Non-pigmented ciliary epithelial cell (primary cell): ENCODE measurements around the gene TSHZ2.
A peak's percentile ranks its signal among the peaks of the same experiment; 100 is the strongest.
"Not testable (repeated sequence)": the region's sequence is repeated elsewhere in the genome, so short reads cannot be mapped to it uniquely, and the experiment has no call there.

Source experiments
- DNase-seq: peaks from one replicate; pipeline ENCODE4 v3.0.0-alpha.2; 2010; ENCODE audit warnings: low read depth

The TSHZ2 gene

GRCh38 chr20:53510704-53511103 is 538.5 kb downstream of the TSHZ2 start:
- no peak for DNase-seq

DNA sequence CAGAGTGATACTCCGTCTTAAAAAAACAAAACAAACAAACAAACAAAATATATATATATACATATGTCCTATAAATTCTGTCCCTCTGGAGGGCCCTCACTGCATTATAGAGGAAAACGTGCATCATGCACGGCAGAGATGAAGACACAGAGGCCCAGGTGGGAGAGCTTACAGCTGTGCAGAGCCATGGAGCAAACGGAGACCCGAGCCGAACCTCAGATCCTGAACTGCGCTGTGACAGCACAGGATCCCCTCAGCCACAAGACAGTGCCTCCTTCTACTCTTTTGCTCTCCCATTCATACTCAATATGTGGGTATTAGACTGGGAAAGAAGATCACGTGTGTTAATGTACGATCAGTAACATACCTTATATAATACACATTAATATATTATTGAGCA is 539.9 kb downstream of the TSHZ2 start:
- DNase-seq, result no peak

- DNase-seq, result no peak
Observed at GRCh38 chr20:53513168-53513488, 541.0 kb downstream of the TSHZ2 start.

DNA sequence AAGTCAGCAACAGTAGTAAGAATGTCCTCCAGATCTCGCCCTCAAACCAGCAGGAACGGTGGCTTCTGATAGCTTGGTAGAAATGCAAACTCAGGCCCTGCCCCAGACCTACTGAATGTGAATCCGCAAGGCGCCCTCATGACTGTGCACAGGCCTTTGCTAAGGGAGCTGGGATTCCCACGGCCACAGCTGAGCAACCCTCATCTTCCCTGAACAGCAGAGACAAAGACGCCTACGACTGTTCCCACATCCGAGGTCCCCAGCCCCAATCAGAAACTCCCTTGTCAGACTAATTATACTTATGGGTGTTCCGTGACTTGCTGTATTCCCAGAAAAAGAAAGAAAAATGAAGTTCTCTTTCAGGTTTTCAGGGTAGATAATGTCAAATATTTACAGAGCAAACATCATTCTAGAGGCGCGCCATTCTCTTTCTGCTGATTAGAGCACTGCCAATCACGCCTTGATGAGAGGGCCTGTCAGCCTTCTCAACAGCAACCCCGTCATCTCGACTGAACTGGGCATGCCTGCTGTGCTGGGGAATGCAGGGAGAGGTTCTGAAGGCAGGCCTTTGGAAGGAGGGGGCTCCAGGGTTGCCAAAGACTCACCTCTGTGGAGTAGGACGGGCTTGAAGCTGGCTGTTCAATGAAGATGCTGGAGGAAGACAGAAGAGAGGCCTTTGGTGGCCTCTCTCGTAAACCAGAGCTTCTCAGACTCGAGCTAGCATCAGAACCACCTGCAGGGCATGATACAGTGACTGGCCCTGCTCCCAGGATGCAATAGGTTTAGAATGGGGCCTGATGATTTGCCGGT is 541.5 kb downstream of the TSHZ2 start:
- no peak for DNase-seq

DNA sequence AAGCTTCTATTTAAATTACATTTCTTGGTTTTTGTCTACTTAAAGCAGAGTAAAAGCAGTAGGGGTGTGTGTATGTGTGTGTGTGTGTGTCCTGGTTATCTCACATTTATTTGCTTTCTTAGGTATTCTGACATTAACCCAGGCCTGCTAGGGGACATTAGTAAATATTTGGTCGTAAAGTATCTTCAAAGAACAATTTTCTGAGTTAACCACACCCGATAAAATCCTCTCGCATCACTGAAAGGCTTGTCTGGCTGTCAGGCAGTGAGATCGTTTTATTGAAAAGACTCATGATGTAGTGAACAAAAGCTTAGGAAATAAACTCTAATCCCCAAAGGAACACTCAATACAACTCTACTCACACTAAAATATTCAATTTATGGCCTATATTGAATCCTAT is 543.6 kb downstream of the TSHZ2 start:
- DNase-seq, result no peak

DNA sequence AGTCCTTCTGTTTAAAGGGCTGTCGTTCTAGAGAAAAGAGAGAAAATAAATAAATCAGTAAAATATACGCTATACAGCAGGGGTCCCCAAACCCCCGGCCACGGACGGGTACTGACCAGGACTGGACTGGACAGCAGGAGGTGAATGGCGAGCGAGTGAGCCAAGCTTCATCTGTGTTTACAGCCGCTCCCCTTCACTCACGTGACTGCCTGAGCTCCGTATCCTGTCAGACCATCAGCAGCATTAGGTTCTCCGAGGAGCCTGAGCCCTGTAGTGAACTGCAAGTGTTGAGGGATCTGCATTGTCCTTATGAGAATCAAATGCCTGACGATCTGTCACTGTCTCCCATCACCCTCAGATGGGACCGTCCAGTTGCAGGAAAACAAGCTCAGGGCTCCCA is 545.0 kb downstream of the TSHZ2 start:
- no peak for DNase-seq

GRCh38 chr20:53521421-53521820 is 549.3 kb downstream of the TSHZ2 start:
- DNase-seq, result peak; percentile 14

DNA sequence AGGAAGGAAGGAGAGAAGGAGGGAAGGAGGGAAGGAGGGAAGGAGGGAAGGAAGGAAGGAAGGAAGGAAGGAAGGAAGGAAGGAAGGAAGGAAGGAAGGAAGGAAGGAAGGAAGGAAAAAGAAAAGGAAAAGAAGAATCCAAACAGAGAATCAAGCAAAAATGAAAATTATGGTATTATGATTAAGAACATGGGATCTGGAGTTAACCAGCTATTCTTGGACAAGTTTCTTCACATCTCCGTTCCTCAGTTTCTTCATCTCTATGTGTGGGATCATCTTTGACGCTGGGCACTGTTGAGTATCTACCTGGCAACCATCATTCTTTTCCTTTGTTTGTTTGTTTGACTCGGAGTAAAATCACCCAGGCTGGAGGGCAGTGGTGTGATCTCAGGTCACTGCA is 549.9 kb downstream of the TSHZ2 start:
- DNase-seq, result no peak

GRCh38 chr20:53522696-53523095 is 550.5 kb downstream of the TSHZ2 start:
- no peak for DNase-seq

DNA sequence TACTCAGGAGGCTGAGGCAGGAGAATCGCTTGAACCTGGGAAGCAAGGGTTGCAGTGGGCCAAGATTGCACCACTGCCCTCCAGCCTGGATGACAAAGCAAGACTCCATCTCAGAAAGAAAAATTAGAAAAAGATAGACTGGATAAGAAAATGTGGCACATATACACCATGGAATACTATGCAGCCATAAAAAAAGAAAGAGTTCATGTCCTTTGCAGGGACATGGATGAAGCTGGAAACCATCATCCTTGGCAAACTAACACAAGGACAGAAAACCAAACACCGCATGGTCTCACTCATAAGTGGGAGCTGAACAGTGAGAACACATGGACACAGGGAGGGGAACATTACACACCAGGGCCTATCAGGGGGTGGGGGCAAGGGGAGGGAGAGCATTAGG is 551.5 kb downstream of the TSHZ2 start:
- DNase-seq, result not testable (repeated sequence)

DNA sequence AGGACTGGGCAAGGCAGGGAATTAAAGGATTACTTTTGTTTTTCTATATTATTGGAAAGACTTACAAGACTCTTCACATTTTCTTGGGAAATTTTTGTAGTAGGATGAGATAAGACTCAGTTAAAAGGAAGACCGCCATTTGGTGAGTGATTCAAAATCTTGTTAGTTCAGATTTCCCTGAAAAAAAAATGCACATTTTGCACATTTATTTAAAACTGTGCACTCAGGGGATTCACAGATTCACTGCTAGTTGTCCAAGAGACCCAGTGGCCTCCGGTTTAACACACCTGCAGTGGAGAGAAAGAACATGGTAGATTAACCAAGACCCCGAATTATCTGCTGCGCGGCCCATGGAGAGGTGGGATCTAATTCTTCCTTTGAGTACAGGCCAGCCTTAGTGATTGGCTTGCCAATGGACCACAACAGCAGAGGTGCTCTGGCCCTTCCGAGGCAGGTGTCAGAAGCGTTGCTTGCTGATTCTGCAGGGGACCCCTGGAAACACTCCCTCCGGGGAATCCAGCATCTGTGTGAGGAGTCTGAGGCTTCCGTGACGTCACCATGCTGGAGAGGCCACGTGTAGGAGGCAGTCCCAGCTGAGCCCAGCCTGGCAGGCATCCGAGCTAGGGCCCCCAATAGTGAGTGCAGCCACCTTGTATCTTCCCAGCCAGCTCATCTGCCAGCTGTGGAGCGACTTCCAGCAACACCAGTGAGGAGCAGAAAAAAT is 552.6 kb downstream of the TSHZ2 start:
- DNase-seq, result no peak

DNA sequence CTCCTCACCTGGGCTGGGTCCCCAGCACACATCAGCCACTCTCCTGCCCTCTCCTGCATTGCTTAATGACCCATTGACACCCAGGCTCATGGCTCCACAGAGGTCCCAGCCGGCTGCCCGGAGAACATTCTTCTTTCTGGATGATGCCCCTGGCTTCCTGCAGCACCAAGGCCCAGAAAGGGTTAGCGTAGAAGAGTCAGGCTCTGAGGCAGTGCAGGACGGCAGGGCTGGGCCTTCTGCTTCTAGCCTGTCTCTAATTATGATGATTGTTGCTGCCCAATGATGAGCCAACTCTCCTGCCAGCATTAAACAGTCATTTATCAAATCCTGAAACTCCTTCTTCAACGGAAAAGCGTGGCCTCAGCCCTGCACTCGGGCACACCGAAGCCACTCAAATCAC is 555.0 kb downstream of the TSHZ2 start:
- no peak for DNase-seq

- DNase-seq, result no peak
Observed at GRCh38 chr20:53529658-53530057, 557.5 kb downstream of the TSHZ2 start.

DNA sequence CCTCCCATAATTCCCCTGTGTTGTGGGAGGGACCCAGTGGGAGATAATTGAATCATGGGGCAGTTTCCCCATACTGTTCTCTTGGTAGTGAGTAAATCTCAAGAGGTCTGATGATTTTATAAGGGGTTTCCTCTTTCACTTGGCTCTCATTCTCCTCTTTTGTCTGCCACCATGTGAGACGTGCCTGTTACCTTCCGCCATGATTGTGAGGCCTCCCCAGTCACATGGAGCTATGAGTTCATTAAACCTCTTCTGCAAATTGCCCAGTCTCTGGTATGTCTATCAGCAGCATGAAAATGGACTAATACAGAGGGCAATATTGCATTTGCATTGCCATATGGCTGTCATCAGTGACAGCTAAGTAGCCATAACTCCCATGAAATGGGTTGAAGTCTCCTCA is 558.3 kb downstream of the TSHZ2 start:
- DNase-seq, result no peak

DNA sequence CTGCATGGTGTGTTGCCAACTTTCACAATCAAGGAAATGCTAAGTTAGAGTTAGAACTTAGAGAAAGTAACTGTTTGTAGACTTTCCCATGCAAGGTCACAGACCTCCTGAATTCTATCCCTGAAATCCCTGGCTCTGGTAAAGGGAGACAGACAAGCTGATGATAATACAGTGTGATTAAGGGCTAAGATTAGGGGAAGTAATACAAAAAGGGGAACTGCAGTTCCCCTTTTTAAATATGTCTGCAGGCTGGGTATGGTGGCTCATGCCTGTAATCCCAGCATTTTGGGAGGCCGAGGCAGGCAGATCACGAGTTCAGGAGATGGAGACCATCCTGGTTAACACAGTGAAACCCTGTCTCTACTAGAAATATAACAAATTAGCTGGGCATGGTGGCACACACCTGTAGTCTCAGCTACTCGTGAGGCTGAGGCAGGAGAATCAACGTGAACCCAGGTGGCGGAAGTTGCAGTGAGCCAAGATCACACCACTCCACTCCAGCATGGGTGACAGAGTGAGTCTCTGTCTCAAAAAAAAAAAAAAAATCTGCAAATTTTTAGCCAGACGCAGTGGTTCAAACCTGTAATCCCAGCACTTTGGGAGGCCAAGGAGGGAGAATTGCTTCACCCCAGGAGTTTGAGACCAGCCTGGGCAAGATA is 560.6 kb downstream of the TSHZ2 start:
- not testable (repeated sequence) for DNase-seq

DNA sequence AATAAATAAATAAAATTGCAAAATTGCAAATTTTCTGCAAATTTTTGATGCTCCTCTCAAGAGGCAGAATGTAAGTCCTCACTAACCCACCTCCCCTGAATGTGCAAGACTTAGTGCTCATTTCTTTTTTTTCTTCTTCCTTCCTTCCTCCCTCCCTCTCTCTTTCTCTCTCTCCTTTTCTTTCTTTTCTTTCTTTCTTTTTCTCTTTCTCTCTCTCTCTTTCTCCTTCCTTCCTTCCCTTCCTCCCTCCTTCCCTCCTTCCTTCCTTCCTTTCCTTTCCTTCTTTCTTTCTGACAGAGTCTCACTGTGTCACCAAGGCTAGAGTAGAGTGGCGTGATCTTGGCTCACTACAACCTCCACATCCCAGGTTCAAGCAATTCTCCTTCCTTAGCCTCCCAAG is 561.3 kb downstream of the TSHZ2 start:
- DNase-seq, result no peak

DNA sequence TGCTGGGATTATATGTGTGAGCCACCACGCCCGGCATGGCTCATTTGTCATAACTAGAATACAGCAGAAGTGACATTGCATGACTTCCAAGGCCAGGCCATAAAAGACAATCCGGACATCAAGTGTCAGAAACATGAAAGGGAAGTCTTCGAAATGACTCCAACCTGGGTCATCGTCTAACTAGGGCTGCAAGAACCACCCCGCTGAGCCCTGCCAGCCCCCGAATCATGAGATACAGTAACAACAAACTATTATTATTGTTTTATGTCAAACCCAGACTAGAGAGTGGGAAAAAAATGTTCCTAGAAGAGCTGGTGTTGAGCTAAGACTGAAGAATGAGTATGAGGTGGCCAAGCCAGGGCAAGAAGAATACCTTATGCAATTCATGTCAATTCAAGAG is 561.9 kb downstream of the TSHZ2 start:
- DNase-seq, result no peak

DNA sequence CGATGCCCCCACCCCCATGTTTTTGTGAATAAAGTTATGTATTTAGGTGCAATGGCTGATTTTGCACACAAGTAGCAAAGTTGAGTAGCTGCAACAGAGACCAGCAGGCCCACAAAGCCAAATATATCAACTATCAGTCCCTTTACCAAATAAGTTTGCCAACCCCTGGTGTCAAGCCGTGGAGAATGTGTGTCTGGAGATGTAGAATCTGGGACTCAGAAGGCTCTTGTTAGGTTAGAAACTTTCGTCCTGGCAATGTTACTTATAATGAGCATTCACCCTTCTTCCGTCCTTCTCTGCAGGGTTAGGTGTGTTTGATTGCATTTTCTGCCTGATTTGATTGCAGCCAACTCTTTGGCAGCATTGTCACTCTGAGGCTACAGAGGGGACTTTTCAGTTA is 563.7 kb downstream of the TSHZ2 start:
- DNase-seq, result no peak

- not testable (repeated sequence) for DNase-seq
Observed at GRCh38 chr20:53536382-53536781, 564.2 kb downstream of the TSHZ2 start.

DNA sequence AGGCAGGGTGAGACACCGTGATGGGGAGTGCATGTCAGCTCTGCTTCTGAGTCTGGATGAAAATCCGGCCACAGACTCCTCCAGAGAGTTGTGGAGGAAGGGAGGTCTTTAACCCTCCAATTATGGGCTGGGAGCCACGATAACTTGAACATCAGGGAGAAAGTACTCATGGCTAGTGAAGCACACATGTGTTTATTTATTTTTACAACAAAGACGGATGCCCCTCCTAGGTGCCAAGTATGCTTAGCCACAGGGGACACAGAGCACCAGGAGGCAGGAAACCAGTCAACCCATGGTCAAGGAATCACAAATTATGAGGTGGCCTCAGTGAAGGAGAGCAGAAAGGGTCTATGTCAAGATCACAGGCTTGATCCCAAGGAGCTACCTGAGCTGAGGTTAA is 567.4 kb downstream of the TSHZ2 start:
- DNase-seq, result no peak
